G401.6 (cell line): ENCODE data around the gene TRAPPC12.
"Not testable (repeated sequence)": the region's sequence is repeated elsewhere in the genome, so short reads cannot be mapped to it uniquely, and the experiment has no call there.

Experiments
- FAIRE-seq: peaks from 2 replicates; lab custom pipeline; 2012; peaks lifted over from hg19 to GRCh38; lab: Jason Lieb, UNC

The TRAPPC12 gene

DNA sequence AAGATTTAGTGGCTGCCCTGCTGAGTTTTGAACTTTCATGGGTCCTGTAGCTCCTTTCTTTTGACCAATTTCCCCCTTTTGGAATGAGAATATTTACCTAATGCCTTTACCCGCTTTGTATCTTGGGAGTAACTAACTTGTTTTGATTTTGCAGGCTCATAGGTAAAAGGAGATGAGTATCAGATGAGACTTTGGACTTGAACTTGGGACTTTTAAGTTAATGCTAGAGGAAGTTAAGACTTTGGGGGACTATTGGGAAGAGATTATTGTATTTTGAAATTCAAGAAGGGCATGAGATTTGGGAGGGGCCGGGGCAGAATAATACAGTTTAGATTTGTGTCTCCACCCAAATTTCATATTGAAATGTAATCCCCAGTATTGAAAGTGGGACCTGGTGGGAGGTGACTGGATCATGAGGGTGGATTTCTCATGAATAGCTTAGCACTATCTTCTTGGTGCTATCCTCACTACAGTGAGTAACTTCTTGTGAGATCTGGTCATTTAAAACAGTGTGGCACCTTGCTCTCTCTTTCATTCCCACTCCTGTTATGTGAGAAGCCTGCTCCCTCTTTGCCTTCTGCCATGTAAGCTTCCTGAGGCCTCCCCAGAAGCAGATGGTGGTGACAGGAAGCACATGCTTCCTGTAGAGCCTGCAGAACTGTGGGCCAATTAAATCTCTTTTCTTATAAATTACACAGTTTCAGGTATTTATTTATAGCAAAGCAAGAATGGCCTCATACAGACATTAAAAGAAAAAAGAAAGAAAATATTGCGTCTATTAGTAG is 133.7 kb downstream of the TRAPPC12 start:
- no peak for FAIRE-seq

DNA sequence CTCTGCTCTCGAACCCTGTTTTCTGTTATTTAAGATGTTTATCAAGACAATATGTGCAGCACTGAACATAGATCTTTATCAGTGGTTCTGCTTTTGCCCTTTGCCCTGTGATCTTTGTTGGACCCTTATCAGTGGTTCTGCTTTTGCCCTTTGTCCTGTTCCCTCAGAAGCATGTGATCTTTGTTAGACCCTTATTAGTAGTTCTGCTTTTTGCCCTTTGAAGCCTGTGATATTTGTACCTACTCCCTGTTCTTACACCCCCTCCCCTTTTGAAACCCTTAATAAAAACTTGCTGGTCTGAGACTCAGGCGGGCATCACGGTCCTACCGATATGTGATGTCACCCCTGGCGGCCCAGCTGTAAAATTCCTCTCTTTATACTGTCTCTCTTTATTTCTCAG is 135.9 kb downstream of the TRAPPC12 start:
- FAIRE-seq, result not testable (repeated sequence)

DNA sequence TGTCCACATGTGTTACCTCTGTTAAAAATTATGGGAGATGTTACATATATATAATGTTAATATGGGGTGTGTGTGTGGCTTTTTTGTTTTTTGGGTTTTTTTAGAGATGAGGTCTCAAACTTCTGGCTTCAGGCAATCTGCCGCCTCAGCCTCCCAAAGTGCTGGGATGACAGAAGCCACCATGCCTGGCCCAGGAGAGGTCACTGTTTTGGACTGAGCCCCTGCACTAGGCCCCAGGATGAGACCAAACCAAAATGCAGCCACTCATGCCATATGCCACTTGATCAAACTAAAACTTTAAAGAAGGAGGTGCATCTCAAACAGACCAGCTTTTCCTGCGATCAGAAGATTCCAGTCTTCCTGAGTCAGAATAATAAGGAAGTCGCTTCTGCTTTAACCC is 137.3 kb downstream of the TRAPPC12 start:
- FAIRE-seq, result no peak

DNA sequence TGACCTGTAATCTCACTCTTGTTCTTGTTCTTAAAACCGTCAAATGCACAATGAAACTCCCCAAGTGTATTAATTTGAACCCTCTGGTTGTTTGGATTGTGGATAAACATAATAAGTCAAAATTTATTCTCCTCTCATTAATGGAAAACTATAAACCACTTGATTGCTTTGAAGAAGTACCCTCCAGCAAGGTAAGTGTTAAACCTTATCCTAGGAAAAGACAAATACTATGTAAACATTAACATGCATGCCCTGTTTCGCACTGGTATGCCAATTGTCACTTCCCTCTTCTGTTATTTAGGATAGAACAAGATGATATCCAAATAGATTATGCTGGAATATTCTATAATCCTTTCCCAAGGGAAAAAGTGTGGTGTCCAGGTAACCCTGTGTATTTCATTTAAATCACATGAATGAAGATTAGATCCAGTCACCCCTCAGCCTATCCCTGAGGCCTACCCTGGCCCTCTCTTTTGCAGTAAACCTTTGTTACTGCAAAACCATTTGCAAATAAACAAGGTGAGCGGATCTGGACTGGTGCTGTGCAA is 138.5 kb downstream of the TRAPPC12 start:
- no peak for FAIRE-seq

DNA sequence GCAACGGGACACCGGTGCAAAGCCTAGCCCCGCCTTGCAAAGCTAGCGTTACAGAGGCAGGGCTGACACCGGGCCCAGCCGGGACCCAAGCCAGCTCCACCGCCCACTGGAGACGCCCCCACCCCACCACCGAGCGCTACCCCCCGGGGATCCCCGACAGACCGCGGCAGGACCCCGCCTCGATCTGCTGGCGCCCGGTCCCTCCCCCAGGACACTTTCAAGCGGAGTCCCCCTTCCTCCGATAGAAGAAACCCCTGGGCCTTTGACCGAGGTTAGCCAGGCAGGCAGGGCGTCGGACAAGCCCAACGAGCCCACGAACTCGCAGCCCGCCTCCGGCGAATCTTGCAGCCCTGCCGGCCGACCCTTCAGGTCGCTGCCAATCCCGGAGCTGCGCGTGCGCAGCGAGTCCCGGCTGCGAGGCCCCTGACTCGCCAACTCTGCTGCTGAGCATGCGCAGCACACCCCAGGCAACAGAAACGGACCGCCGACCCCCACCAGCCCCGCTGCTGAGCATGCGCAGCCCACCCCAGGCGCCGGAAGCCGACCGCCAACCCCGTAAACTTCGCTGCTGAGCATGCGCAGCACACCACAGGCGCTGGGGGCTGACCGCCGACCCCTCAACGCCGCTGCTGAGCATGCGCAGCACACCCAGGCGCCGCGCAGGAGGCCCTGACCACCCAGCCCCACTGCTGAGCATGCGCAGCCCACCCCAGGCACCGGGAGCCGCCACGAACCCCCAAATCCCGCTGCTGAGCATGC is 139.2 kb downstream of the TRAPPC12 start:
- no peak for FAIRE-seq

DNA sequence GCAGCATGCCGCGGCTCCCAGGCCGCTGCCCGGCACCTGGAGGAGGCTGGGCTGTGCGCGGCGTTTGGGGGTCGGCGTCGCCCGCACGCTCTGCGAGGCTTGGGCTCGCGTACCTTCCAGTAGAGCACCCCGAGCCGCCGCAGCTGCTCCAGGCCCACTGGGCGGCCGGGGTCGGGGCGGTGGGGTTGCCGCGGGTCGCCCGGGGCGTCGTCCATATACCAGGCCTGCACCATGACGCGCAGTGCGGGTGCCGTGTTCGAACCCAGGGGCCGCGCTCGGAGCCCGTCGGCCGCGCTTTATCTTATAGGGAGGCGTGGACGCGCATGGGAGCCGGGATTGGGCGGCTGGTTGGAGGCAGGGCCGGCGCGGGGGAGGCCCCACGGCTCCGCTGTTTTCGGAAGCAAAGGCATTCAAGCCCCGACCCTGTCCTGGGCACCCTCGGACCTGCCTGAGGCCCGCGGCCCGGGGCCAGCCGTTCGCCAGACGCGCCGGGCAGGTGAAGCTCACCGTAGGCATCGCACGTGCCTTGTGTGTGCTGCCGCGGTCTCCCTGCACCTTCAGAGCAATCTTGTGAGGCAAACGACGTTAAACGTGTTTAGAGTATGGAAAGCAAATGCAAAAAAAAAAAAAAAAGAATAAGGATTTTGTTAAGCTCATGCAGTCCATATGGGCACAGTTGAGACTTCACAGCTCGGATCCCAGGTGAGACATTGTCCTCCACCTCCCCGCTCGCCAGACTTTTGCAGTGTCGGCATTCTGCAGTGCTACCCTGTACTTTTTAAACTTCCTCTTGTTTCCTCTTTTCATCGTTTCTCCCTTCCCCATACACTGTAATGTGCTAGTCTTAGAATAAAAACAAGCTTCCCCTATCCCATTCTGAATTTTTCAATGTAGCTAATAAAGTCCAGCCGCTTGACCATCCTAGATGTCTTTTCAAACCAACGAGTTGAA is 140.0 kb downstream of the TRAPPC12 start, which contains the start of gene ADI1:
Gene ADI1 (minus strand): TSS at position 277 of the 951 bp plus-strand sequence. CDS start 44 bp downstream, at position 233.
- FAIRE-seq, result no peak

DNA sequence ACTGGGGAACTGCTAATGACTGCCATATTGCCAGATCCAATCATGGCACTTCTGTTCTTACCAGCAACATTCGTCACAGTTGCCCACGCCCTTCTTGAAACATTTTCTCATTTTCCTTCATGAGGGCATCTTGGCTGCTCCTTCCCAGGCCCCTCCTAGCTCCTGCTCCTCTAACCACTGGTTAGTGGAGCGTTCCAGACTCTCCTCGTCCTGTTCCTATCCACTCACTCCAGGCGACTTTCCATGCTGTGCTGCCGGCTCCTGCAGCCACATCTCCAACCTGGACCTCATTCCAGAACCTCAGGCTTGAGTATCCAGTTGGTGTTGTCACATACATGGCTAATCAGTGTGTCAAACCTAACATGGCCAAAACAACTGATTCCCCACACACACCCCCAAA is 141.1 kb downstream of the TRAPPC12 start:
- FAIRE-seq, result no peak

DNA sequence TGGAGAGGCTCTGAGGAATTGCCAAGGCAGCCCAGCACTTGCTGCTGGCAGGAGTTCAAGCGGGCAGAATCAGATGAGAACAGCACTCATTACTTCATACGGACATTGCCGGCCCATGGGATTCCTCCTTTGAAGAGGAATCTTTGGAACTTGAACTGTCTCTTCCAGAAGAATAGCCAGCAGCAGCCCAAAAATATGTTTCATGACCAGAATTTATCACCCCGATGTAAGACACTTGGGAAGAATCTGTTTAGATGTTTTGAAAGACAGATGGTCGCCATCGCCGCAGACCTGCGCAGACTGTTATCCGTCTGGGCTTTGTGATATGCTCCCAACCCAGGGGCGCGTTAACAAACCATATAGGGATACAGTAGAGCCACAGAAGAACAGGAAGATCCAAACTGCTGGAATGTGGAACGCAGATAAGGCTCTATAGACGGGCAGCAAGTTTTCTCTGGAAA is 143.5 kb downstream of the TRAPPC12 start:
- no peak for FAIRE-seq

DNA sequence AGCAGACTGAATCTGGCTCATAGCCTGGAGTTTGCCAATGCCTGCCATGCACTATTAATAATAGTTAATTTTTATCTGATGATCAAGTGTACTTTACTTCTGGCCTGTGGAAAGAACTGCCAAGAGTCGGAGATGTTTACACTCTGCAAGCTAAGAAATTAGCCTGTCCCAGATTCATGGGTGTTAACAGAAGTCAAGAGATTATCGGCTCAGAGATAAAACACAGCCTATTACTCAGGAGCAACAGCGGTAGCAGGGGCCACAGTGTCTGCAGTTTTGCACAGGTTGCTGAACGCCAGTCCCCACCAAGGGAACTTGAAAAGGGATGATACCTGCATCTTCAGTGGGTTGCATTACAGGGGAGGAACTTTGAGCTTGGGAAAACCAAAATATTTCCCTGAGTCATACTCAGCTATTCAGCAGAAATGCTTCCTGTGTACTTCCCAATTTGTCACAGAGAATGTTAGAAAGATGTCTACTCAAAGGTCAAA is 144.1 kb downstream of the TRAPPC12 start:
- FAIRE-seq, result no peak

DNA sequence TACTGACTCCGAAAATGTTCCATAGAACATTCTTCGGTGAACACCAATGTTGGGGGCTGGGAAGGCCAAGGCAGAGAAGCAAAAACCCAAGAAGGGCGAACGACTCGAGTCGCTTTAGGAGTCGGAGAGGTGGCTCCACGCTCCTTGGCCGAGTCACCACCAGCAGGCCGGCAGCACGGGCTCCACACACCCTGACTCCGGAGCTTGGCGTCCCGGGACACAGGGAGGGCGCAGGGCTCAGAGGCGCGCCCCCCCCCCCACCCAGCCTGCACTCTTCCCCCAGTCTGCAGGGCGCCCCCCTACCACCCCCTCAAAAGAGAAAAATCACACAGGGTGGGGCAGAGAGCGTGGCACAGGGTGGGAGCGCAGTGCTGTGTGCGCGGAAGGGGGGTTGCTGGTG is 147.4 kb downstream of the TRAPPC12 start:
- no peak for FAIRE-seq

DNA sequence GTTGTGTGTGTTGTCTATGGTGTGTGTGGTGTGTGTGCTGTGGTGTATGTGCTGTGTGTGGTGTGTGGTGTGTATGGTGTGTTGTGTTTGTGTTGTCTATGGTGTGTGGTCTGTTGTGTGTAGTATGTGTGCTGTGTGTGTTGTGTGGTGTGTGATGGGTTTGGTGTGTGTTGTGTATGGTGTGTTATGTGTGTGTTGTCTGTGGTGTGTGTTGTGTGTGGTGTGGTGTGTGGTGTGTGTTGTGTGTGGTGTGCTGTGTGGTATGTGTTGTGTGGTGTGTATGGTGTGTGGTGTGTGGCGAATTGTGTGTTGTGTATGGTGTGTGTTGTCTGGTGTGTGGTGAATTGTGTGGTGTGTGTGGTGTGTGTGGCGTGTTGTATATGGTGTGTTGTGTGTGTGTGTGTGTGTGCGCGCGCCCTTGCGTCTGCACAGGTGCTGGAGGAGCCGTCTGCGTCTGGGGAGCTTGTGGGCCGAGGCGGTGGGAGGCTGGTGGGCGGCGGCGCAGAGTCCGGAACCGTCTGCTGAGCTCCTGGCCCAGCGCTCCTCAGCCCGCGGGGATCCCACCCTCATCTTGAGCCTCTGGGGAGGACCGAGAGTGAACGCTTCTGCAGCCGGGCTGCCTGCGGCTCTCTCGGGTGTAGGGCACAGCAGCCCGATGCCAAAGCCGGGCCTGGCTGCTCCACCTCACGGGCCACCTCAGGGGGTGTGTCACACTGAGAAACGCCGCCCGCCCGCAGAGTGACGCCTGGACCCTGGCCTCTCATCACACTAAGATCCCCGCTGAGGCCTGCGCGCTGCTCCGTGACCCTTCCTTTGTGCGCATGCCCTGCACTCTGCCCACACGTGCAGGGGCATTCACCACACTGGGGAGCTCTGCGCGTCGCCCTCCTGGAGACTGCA is 148.6 kb downstream of the TRAPPC12 start:
- no peak for FAIRE-seq
